ENCODE results near the gene LRRC23.

GRCh38 chr12:6912164-6912935 lies 7.7 kb downstream of the LRRC23 start:
- TF ChIP-seq ZBTB43 (CRISPR knock-in tag; conservative IDR thresholded peaks at IDR 0.05) (no peak), ZKSCAN1 (IDR thresholded peaks at IDR 0.05; ENCODE audit: low read length) (no peak), ZNF781 (CRISPR knock-in tag; IDR thresholded peaks at IDR 0.05; ENCODE audit: borderline replicate concordance, not compliant biosample characterization) (no peak), ZBTB26 (CRISPR knock-in tag; IDR thresholded peaks at IDR 0.05; ENCODE audit: borderline replicate concordance) (no peak), RFX5 (IDR thresholded peaks at IDR 0.05; ENCODE audit: low read depth, low read length) (no peak), BHLHE40 (IDR thresholded peaks at IDR 0.05; ENCODE audit: low read length) (no peak), ZNF337 (CRISPR knock-in tag; IDR thresholded peaks at IDR 0.05; ENCODE audit: borderline replicate concordance, low read depth) (no peak), TBX2 (CRISPR knock-in tag; IDR thresholded peaks at IDR 0.05; ENCODE audit: borderline replicate concordance) (no peak), POLR2A (IDR thresholded peaks at IDR 0.05; ENCODE audit: insufficient read depth in 1 of 2, low read depth in 2 of 2, low read length in 2 of 2) (no peak)
